HL-60 (cell line): ENCODE data around the gene ZNF648.

Experiments used
- CTCF ChIP-seq: IDR thresholded peaks from one replicate; pipeline ENCODE4 v1.5.1; 2011; ENCODE audit warnings: low read length, control low read depth, inconsistent platforms; ENCODE audit not compliant: insufficient read depth
- GABPA ChIP-seq: IDR thresholded peaks from 2 replicates; pipeline ENCODE4 v1.6.1; 2012; ENCODE audit warnings: low read depth
- POLR2AphosphoS5 ChIP-seq: IDR thresholded peaks from 2 replicates; pipeline ENCODE4 v1.6.1; 2012; ENCODE audit warnings: low read depth
- REST ChIP-seq: IDR thresholded peaks from 2 replicates; pipeline ENCODE4 v1.6.1; 2012; ENCODE audit warnings: low read depth; ENCODE audit not compliant: insufficient replicate concordance

- TF ChIP-seq POLR2AphosphoS5 (no peak), REST (no peak), CTCF (no peak), GABPA (no peak)
These were observed 1.6 kb downstream of the ZNF648 start for GRCh38 chr1:182059936-182060335.
